Breast epithelium (tissue), 3 donors: ENCODE results near the gene DNAAF2.

Source experiments
- POLR2A ChIP-seq: fragments of 450-650 bp; IDR thresholded peaks from one replicate; pipeline ENCODE4 v1.6.1; 2016; ENCODE audit warnings: antibody characterized with exemption, mild to moderate bottlenecking, moderate library complexity
- TF ChIP-seq, protein P1 (sequence below), 3 donors: fragments of 450-650 bp; IDR thresholded peaks; one replicate each; pipeline ENCODE4 v1.5.1; 2016 to 2017; ENCODE audit warnings: antibody characterized with exemption in 3 of 3, mild to moderate bottlenecking in 3 of 3, moderate library complexity in 3 of 3

DNA sequence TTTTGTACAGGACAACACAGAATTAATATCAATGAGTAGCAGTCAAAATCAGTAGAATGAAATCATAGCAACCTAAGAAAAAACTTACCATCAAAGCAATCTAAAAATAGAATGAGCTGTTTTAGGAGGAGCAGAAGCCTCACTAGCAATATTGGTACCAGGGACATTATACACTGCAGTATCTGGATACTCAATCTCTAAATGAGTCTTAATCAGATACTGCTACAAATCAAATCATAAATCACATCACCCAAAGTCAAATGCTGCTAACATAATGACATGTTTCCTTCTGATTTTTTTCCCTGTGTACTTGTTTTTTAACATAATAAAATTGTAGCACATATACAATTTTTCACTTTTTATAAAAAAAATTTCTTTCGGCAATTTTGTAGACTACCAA lies 56.9 kb downstream of the DNAAF2 start:
- TF ChIP-seq, protein P1, sequence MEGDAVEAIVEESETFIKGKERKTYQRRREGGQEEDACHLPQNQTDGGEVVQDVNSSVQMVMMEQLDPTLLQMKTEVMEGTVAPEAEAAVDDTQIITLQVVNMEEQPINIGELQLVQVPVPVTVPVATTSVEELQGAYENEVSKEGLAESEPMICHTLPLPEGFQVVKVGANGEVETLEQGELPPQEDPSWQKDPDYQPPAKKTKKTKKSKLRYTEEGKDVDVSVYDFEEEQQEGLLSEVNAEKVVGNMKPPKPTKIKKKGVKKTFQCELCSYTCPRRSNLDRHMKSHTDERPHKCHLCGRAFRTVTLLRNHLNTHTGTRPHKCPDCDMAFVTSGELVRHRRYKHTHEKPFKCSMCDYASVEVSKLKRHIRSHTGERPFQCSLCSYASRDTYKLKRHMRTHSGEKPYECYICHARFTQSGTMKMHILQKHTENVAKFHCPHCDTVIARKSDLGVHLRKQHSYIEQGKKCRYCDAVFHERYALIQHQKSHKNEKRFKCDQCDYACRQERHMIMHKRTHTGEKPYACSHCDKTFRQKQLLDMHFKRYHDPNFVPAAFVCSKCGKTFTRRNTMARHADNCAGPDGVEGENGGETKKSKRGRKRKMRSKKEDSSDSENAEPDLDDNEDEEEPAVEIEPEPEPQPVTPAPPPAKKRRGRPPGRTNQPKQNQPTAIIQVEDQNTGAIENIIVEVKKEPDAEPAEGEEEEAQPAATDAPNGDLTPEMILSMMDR (IDR thresholded peaks at IDR 0.05) = no peak
- no peak for TF ChIP-seq POLR2A
